Panc1 (cell line): ENCODE results near the gene TMEM151A. TPM values are rescaled to one million over a fixed set of nuclear protein-coding genes. Genes with fewer than 3 reads are reported as not detected.
A peak's percentile ranks its signal among the peaks of the same experiment; 100 is the strongest.
"Not testable (repeated sequence)": the region's sequence is repeated elsewhere in the genome, so short reads cannot be mapped to it uniquely, and the experiment has no call there.

ENCODE experiments used
- ATAC-seq: fragments of 200-7000 bp; cut with Tn5 transposase; 2 replicates; pipeline ENCODE4 v1.9.1; 2020; ENCODE audit warnings: mild to moderate bottlenecking, moderate library complexity
- BruUV-seq: library from RNA; stranded (reverse); fragments of 400-500 nt; replicated peaks from 2 replicates; lab custom pipeline; 2021; lab: Mats Ljungman, UMichigan
- CTCF ChIA-PET: fragments of 300-600 bp; sonication (Branson Sonifier 250); formaldehyde crosslinking; loops from one replicate; lab custom pipeline; 2022; ENCODE audit warnings: antibody characterized with exemption; lab: Charles Lee
- POLR2A ChIA-PET: fragments of 300-600 bp; sonication (Branson Sonifier 250); formaldehyde crosslinking; loops from one replicate; lab custom pipeline; 2022; ENCODE audit warnings: antibody characterized with exemption; lab: Charles Lee
- DNase-seq: peaks from one replicate; pipeline ENCODE4 v3.0.0-alpha.2; 2010; ENCODE audit warnings: low read depth, low spot score
- H3K27ac ChIP-seq: 2 replicates; pipeline ENCODE4 v1.5.1; 2011; ENCODE audit warnings: mild to moderate bottlenecking, low read length, inconsistent platforms
- H3K27me3 ChIP-seq: fragments of 200-500 bp; sonication (Bioruptor generic); 2 replicates; pipeline ENCODE4 v1.6.0; 2014; ENCODE audit warnings: low read length, inconsistent platforms; ENCODE audit not compliant: control insufficient read depth, insufficient read depth
- H3K36me3 ChIP-seq: fragments of 200-500 bp; sonication (Bioruptor generic); 2 replicates; pipeline ENCODE4 v1.5.1; 2014; ENCODE audit warnings: inconsistent platforms, mild to moderate bottlenecking, low read length, moderate library complexity; ENCODE audit not compliant: control insufficient read depth, insufficient read depth
- H3K4me1 ChIP-seq: 2 replicates; pipeline ENCODE4 v1.5.1; 2011; ENCODE audit warnings: inconsistent platforms, mild to moderate bottlenecking, low read length, moderate library complexity; ENCODE audit not compliant: control insufficient read depth, insufficient read depth
- H3K4me3 ChIP-seq, 2 experiments: 2 replicates each; pipeline ENCODE4 v1.5.1; 2011 to 2012; ENCODE audit warnings: low read depth in 2 of 2, low read length in 2 of 2, mild to moderate bottlenecking in 2 of 2, inconsistent platforms in 1 of 2, moderate library complexity in 1 of 2
- H3K9me3 ChIP-seq: fragments of 200-500 bp; sonication (Bioruptor generic); 2 replicates; pipeline ENCODE4 v1.5.1; 2014; ENCODE audit warnings: low read depth, mild to moderate bottlenecking, inconsistent platforms, low read length, moderate library complexity; ENCODE audit not compliant: control insufficient read depth, insufficient read depth
- POLR2AphosphoS5 ChIP-seq: IDR thresholded peaks from 2 replicates; pipeline ENCODE4 v1.6.1; 2012; ENCODE audit warnings: mild to moderate bottlenecking, low read depth, low read length, moderate library complexity
- REST ChIP-seq, 2 experiments: IDR thresholded peaks; 2 replicates each; pipeline ENCODE4 v1.6.1; 2011 to 2012; ENCODE audit warnings: low read depth in 2 of 2, control low read depth in 1 of 2, low read length in 1 of 2, mild to moderate bottlenecking in 1 of 2, moderate library complexity in 1 of 2; ENCODE audit not compliant: insufficient read depth in 1 of 2
- SIN3A ChIP-seq: IDR thresholded peaks from 2 replicates; pipeline ENCODE4 v1.6.1; 2012; ENCODE audit warnings: low read depth, mild to moderate bottlenecking, low read length, moderate library complexity, borderline replicate concordance; ENCODE audit not compliant: insufficient read depth
- TCF7L2 ChIP-seq: IDR thresholded peaks from 2 replicates; pipeline ENCODE4 v1.6.1; 2011; ENCODE audit warnings: mild to moderate bottlenecking, low read depth, low read length, inconsistent platforms
- in situ Hi-C: cut with HindIII; loops from 2 replicates; pipeline ENCODE4 v1.10.0; 2016; ENCODE audit warnings: low sequenced_read_pairs, low pct_unique_long_range_greater_than_20kb
- intact Hi-C: fragments of 100-400 bp; cut with micrococcal nuclease; formaldehyde crosslinking; loops from one replicate; pipeline ENCODE4 v1.10.0; 2022; ENCODE audit not compliant: unreplicated experiment
- total RNA-seq: library from RNA; stranded (reverse); gene quantifications from one replicate; pipeline ENCODE4 v1.2.1, GENCODE V29; 2021; ENCODE audit not compliant: unreplicated experiment
- TF ChIP-seq, protein P1 (sequence below): fragments of 450-650 bp; IDR thresholded peaks from 2 replicates; pipeline ENCODE4 v1.5.1; 2017; ENCODE audit warnings: mild to moderate bottlenecking

The TMEM151A gene
- total RNA-seq, 1 experiment from 2014 or later: 11.0 TPM

DNA sequence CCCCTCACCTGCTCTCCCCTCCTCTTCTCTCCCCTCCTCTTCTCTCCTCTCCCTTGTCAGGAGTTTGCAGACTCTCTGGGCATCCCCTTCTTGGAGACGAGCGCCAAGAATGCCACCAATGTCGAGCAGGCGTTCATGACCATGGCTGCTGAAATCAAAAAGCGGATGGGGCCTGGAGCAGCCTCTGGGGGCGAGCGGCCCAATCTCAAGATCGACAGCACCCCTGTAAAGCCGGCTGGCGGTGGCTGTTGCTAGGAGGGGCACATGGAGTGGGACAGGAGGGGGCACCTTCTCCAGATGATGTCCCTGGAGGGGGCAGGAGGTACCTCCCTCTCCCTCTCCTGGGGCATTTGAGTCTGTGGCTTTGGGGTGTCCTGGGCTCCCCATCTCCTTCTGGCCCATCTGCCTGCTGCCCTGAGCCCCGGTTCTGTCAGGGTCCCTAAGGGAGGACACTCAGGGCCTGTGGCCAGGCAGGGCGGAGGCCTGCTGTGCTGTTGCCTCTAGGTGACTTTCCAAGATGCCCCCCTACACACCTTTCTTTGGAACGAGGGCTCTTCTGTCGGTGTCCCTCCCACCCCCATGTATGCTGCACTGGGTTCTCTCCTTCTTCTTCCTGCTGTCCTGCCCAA is 15.6 kb upstream of the TMEM151A start:
- TF ChIP-seq POLR2AphosphoS5 (no peak), SIN3A (no peak), TCF7L2 (no peak), REST (IDR thresholded peaks at IDR 0.05; ENCODE audit: insufficient read depth in 1 of 2, low read depth in 2 of 2, low read length in 1 of 2) (no peak)
- TF ChIP-seq, protein P1, sequence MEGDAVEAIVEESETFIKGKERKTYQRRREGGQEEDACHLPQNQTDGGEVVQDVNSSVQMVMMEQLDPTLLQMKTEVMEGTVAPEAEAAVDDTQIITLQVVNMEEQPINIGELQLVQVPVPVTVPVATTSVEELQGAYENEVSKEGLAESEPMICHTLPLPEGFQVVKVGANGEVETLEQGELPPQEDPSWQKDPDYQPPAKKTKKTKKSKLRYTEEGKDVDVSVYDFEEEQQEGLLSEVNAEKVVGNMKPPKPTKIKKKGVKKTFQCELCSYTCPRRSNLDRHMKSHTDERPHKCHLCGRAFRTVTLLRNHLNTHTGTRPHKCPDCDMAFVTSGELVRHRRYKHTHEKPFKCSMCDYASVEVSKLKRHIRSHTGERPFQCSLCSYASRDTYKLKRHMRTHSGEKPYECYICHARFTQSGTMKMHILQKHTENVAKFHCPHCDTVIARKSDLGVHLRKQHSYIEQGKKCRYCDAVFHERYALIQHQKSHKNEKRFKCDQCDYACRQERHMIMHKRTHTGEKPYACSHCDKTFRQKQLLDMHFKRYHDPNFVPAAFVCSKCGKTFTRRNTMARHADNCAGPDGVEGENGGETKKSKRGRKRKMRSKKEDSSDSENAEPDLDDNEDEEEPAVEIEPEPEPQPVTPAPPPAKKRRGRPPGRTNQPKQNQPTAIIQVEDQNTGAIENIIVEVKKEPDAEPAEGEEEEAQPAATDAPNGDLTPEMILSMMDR: no peak
- DNase-seq (no peak), ATAC-seq (no peak)
- CTCF ChIA-PET: no interaction called here
- Histone ChIP-seq H3K9me3 (no peaks in the 10 kb centered on the region), H3K4me1 (peaks cover 17% of the 10 kb centered on the region), H3K4me3 (no peak overlapping the region), H3K27ac (no peak overlapping the region), H3K36me3 (peaks cover 11% of the 10 kb centered on the region; the same call in 1 of the 2 replicates), H3K27me3 (no peaks in the 10 kb centered on the region)
- in situ Hi-C loops (no loop called here), intact Hi-C loops (no loop called here)
- POLR2A ChIA-PET: no interaction called here
- BruUV-seq: TSS peak; percentile 20

GRCh38 chr11:66276619-66277018 is 15.1 kb upstream of the TMEM151A start:
- ATAC-seq, H3K27me3 ChIP-seq, intact Hi-C loops, H3K4me3 ChIP-seq, H3K27ac ChIP-seq, in situ Hi-C loops, H3K9me3 ChIP-seq, BruUV-seq, DNase-seq, CTCF ChIA-PET: not testable (repeated sequence)
- POLR2A ChIA-PET: interaction anchor here (1.3 kb wide), 1 partner anchor 12 kb away, joined by 6 read pairs; the partner anchor contains the start of gene YIF1A
- H3K4me1 ChIP-seq: peaks cover 20% of the 10 kb centered on the region
- peaks cover 11% of the 10 kb centered on the region; the same call in 1 of the 2 replicates for H3K36me3 ChIP-seq

GRCh38 chr11:66277064-66277463 is 14.6 kb upstream of the TMEM151A start:
- intact Hi-C loops: not testable (repeated sequence)
- POLR2A ChIA-PET: interaction anchor here (0.5 to 1.3 kb wide), 2 partner anchors 12 to 362 kb away, joined by 6 to 14 read pairs; partner anchors contain the start of gene YIF1A

More at GRCh38 chr11:66277064-66277463, 14.6 kb upstream of the TMEM151A start:
- ATAC-seq, H3K36me3 ChIP-seq, H3K27me3 ChIP-seq, H3K4me3 ChIP-seq, H3K9me3 ChIP-seq, DNase-seq, in situ Hi-C loops, BruUV-seq: not testable (repeated sequence)
- Histone ChIP-seq H3K27ac (peak overlapping the region; percentile 63; the same call in 1 of the 2 replicates), H3K4me1 (peaks cover 23% of the 10 kb centered on the region)
- CTCF ChIA-PET: interaction anchor here (0.5 to 0.6 kb wide), 2 partner anchors 16 to 1033 kb away, joined by 3 to 4 read pairs; no protein-coding TSS in a partner anchor
